Vagina (tissue), 2 donors: Measurements from ENCODE around the gene HCN4.

Experiments used
- CTCF ChIP-seq, 3 experiments: fragments of 450-650 bp in 2 of 3; fragments of 200-600 bp in 1 of 3; sonication (generic) in 1 of 3; IDR thresholded peaks; one replicate each; pipeline ENCODE4 v1.5.1; 2017 to 2019; ENCODE audit warnings: antibody characterized with exemption in 3 of 3, mild to moderate bottlenecking in 2 of 3, moderate library complexity in 2 of 3
- POLR2AphosphoS5 ChIP-seq, 2 donors: sonication (generic); formaldehyde crosslinking; IDR thresholded peaks; one replicate each; pipeline ENCODE4 v1.9.0; 2017; ENCODE audit warnings: antibody characterized with exemption in 2 of 2, mild to moderate bottlenecking in 2 of 2, low read depth in 1 of 2; ENCODE audit not compliant: insufficient read depth in 1 of 2

- TF ChIP-seq POLR2AphosphoS5 (IDR thresholded peaks at IDR 0.05; ENCODE audit: insufficient read depth in 1 of 2, low read depth in 1 of 2) (no peak), CTCF (IDR thresholded peaks at IDR 0.05) (no peak)
These were observed 86.0 kb downstream of the HCN4 start for GRCh38 chr15:73282567-73283365.
